Right cardiac atrium (tissue), 5 donors: ENCODE results near the gene MRLN. TPM values are rescaled to one million over a fixed set of nuclear protein-coding genes. Genes with fewer than 3 reads are reported as not detected.

Experiments
- ATAC-seq, 2 donors: fragments of 200-7000 bp; cut with Tn5 transposase; one replicate each; pipeline versions ENCODE4 v1.8.0 to v1.9.1; 2020; ENCODE audit warnings: moderate library complexity in 2 of 2, mild to moderate bottlenecking in 1 of 2
- DNase-seq, 3 donors: peaks; one replicate each; pipeline ENCODE4 v3.0.0-alpha.2; 2020
- H3K27ac ChIP-seq: one replicate; pipeline ENCODE4 v1.5.1; 2013; ENCODE audit warnings: mild to moderate bottlenecking, low read length, control low read depth, moderate library complexity
- H3K27me3 ChIP-seq: one replicate; pipeline ENCODE4 v1.6.1; 2013; ENCODE audit not compliant: control insufficient read depth, insufficient read depth
- H3K4me1 ChIP-seq: one replicate; pipeline ENCODE4 v1.6.1; 2013; ENCODE audit warnings: low read length; ENCODE audit not compliant: control insufficient read depth, insufficient read depth
- H3K4me3 ChIP-seq: one replicate; pipeline ENCODE4 v1.5.1; 2013; ENCODE audit warnings: low read length, control low read depth
- H3K9me3 ChIP-seq: one replicate; pipeline ENCODE4 v1.6.1; 2013; ENCODE audit warnings: low read length; ENCODE audit not compliant: control insufficient read depth
- WGBS: extraction: QIAGEN DNeasy Blood & Tissue Kit; methylation state at CpG from one replicate; pipeline ENCODE4 v1.1.7; 2013; 5-methylcytosine and 5-hydroxymethylcytosine counted together
- intact Hi-C, 4 donors: fragments of 100-400 bp; cut with DNase I; formaldehyde crosslinking; loops; one replicate each; pipeline versions ENCODE4 v1.11.0 to v1.14.0; 2022 to 2023
- polyA plus RNA-seq: library from polyadenylated mRNA; stranded (reverse); fragments of 200-250 nt; gene quantifications from one replicate; pipeline ENCODE4 v1.2.3, GENCODE V29; 2013
- total RNA-seq, 4 donors: library from RNA; stranded (reverse); fragmentation: NEBNext Ultra II Directional; extraction: Animal tissue kit (Norgen Biotek cat#: 25700); gene quantifications; one replicate each; pipeline ENCODE4 v1.2.1, GENCODE V29; 2021
- donor health status: healthy with polysubstance abuse.
- donor health status: DM: no; HTN: yes; CAD: no.
- donor health status: DM: no; HTN: no; CAD: no.
- donor health status: DM: no; HTN: yes; CAD: no; lungs with severe emphysema.
- donor health status: DM: yes; HTN: yes; CAD: no.

Gene MRLN
- total and polyA plus RNA-seq, 5 donors, result not detected

- ATAC-seq (no peak), DNase-seq (no peak)
- H3K4me3 ChIP-seq, result no peak overlapping the region
- H3K9me3 ChIP-seq, result no peaks in the 10 kb centered on the region
- H3K4me1 ChIP-seq, result no peaks in the 10 kb centered on the region
- 57% methylated on average over 2 of the region's 2 CpGs for WGBS
- H3K27ac ChIP-seq, result no peak overlapping the region
- intact Hi-C loops, result no loop called here
- H3K27me3 ChIP-seq, result no peaks in the 10 kb centered on the region
Observed at GRCh38 chr10:59704630-59705029, 48.6 kb downstream of the MRLN start.

- 86% methylated on average over 4 of the region's 4 CpGs for WGBS
- Histone ChIP-seq H3K27me3 (no peaks in the 10 kb centered on the region), H3K4me1 (no peaks in the 10 kb centered on the region), H3K4me3 (no peak overlapping the region), H3K9me3 (no peaks in the 10 kb centered on the region), H3K27ac (no peak overlapping the region)
- no peak for DNase-seq
- intact Hi-C loops, result no loop called here
- no peak for ATAC-seq
Observed at GRCh38 chr10:59702347-59702746, 50.9 kb downstream of the MRLN start.

GRCh38 chr10:59700709-59701108 lies 52.5 kb downstream of the MRLN start:
- intact Hi-C loops, result no loop called here
- ATAC-seq, result no peak
- 46% methylated on average over 4 of the region's 4 CpGs for WGBS
- Histone ChIP-seq H3K27me3 (no peaks in the 10 kb centered on the region), H3K27ac (no peak overlapping the region), H3K4me1 (no peaks in the 10 kb centered on the region), H3K9me3 (no peaks in the 10 kb centered on the region), H3K4me3 (no peak overlapping the region)
- no peak for DNase-seq

GRCh38 chr10:59698326-59698725 lies 54.9 kb downstream of the MRLN start:
- no peak overlapping the region for H3K4me3 ChIP-seq
- no peak overlapping the region for H3K27ac ChIP-seq
- ATAC-seq (no peak), DNase-seq (no peak)
- no peaks in the 10 kb centered on the region for H3K27me3 ChIP-seq
- WGBS, result 58% methylated on average over 1 of the region's 1 CpG
- H3K4me1 ChIP-seq, result no peaks in the 10 kb centered on the region
- intact Hi-C loops, result no loop called here
- no peaks in the 10 kb centered on the region for H3K9me3 ChIP-seq

- H3K27ac ChIP-seq, result no peak overlapping the region
- no peaks in the 10 kb centered on the region for H3K27me3 ChIP-seq
- WGBS, result 62% methylated on average over 3 of the region's 3 CpGs
- H3K4me1 ChIP-seq, result no peaks in the 10 kb centered on the region
- H3K4me3 ChIP-seq, result no peak overlapping the region
- intact Hi-C loops, result no loop called here
- DNase-seq, result no peak
- no peak for ATAC-seq
- no peaks in the 10 kb centered on the region for H3K9me3 ChIP-seq
Observed at GRCh38 chr10:59695637-59696036, 57.6 kb downstream of the MRLN start.

- no peaks in the 10 kb centered on the region for H3K27me3 ChIP-seq
- no peak for DNase-seq
- WGBS, result 96% methylated on average over 1 of the region's 1 CpG
- intact Hi-C loops, result no loop called here
- ATAC-seq, result no peak
- no peak overlapping the region for H3K4me3 ChIP-seq
- H3K9me3 ChIP-seq, result no peaks in the 10 kb centered on the region
- no peaks in the 10 kb centered on the region for H3K4me1 ChIP-seq
- H3K27ac ChIP-seq, result no peak overlapping the region
Observed at GRCh38 chr10:59694936-59695335, 58.3 kb downstream of the MRLN start.

- no peaks in the 10 kb centered on the region for H3K9me3 ChIP-seq
- intact Hi-C loops, result no loop called here
- WGBS, result 86% methylated on average over 2 of the region's 2 CpGs
- ATAC-seq, result no peak
- H3K4me3 ChIP-seq, result no peak overlapping the region
- no peaks in the 10 kb centered on the region for H3K27me3 ChIP-seq
- H3K4me1 ChIP-seq, result no peaks in the 10 kb centered on the region
- DNase-seq, result no peak
- H3K27ac ChIP-seq, result no peak overlapping the region
Observed at GRCh38 chr10:59692113-59692512, 61.1 kb downstream of the MRLN start.

GRCh38 chr10:59688921-59689351 lies 64.3 kb downstream of the MRLN start:
- intact Hi-C loops, result no loop called here
- Histone ChIP-seq H3K9me3 (no peaks in the 10 kb centered on the region), H3K4me3 (no peak overlapping the region), H3K4me1 (no peaks in the 10 kb centered on the region), H3K27me3 (no peaks in the 10 kb centered on the region), H3K27ac (no peak overlapping the region)
- 55% methylated on average over 5 of the region's 5 CpGs for WGBS
- no peak for DNase-seq
- ATAC-seq, result no peak

GRCh38 chr10:59687657-59688056 lies 65.6 kb downstream of the MRLN start:
- Histone ChIP-seq H3K27ac (no peak overlapping the region), H3K4me1 (no peaks in the 10 kb centered on the region), H3K4me3 (no peak overlapping the region), H3K27me3 (no peaks in the 10 kb centered on the region), H3K9me3 (no peaks in the 10 kb centered on the region)
- no peak for ATAC-seq
- no peak for DNase-seq
- intact Hi-C loops, result no loop called here
- 97% methylated on average over 1 of the region's 1 CpG for whole genome bisulfite sequencing

Other genes starting within 250 kb of the MRLN start
- 1 to 10 TPM in 3 of 4 donors, under 1 TPM in 1; 0.61 to 4.3 (median 1.2) TPM for gene SLC16A9, start 43.6 kb downstream of the MRLN start, total RNA-seq
- 0.48 TPM for gene SLC16A9, start 43.6 kb downstream of the MRLN start, polyA plus RNA-seq
- gene CCDC6, start 153.1 kb upstream of the MRLN start, total RNA-seq, result 10 to 100 TPM; 21.3 to 28.1 (median 23.8) TPM
- gene CCDC6, start 153.1 kb upstream of the MRLN start, polyA plus RNA-seq, result 8.3 TPM